Body of pancreas (tissue), 4 donors: ENCODE results near the gene PCSK5.

ENCODE experiments used
- CTCF ChIP-seq, 7 experiments: fragments of 450-650 bp in 4 of 7; fragments of 200-600 bp in 3 of 7; sonication (generic) in 3 of 7; IDR thresholded peaks; one replicate each; pipeline ENCODE4 v1.5.1; 2016 to 2019; ENCODE audit warnings: antibody characterized with exemption in 7 of 7
- POLR2A ChIP-seq, 3 donors: fragments of 450-650 bp; IDR thresholded peaks; one replicate each; pipeline ENCODE4 v1.6.1; 2016; ENCODE audit warnings: antibody characterized with exemption in 3 of 3, mild to moderate bottlenecking in 2 of 3

GRCh38 chr9:76271755-76272154 is 381.3 kb downstream of the PCSK5 start:
- TF ChIP-seq CTCF (IDR thresholded peaks at IDR 0.05) (no peak), POLR2A (IDR thresholded peaks at IDR 0.05) (no peak)
